ENCODE results near the gene TBC1D9. TPM values are rescaled to one million over a fixed set of nuclear protein-coding genes. Genes with fewer than 3 reads are reported as not detected.
A peak's percentile ranks its signal among the peaks of the same experiment; 100 is the strongest.

The TBC1D9 gene
- total and polyA plus RNA-seq, 2 of the 13 experiments (the other 11 are each of a cell fraction or from before 2014, with no cell fraction given): 11.9 to 12.2 TPM

DNA sequence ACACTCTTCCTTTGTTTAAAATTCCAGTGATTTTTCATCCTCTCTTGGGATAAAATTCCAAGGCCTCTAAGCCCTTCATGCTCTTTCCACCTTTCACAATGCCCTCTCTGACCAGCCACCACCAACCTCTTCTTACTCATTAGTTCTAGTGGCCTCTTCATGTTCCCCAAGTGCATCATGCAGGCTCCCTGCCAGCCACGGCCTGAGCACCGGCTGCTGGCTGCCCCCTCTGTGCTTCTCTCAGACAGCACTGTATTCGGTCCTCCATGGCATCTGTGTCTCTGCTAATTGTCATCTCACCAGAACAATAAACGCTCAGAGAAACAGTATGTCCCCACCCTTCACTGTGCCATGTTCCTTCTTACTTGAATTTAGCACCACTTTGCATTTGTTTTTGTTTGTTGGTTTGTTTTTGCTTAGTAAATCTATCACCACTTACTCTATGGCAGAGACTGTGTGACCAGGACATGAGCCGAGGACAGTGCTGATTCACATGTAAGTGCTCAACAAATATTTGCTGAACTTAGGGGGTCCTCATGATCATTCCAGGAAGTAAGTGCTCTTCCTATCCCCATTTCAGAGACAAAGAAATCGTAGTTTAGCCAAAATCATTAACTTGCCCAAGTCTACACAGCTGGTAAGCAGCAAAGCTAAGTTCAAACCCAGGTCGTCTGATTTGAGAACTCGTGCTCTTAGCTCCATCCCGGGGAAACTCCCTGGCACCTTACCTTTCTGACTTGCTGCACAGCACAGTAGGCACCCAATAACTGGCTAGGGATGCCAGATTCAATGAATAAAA lies 110.4 kb downstream of the TBC1D9 start (continued):
- TF ChIP-seq FOSL2 (CRISPR knock-in tag; IDR thresholded peaks at IDR 0.05) (peak; percentile 62), RNF2 (conservative IDR thresholded peaks at IDR 0.05; ENCODE audit: low read depth) (no peak), MED13 (CRISPR knock-in tag; IDR thresholded peaks at IDR 0.05) (0 out of 2 replicates have a peak, but pooled peaks have one; percentile 34), ZNF431 (CRISPR knock-in tag; IDR thresholded peaks at IDR 0.05; ENCODE audit: borderline replicate concordance, low read depth) (no peak), PAXIP1 (CRISPR knock-in tag; conservative IDR thresholded peaks at IDR 0.05) (peak; percentile 76), PPARG (CRISPR knock-in tag; conservative IDR thresholded peaks at IDR 0.05) (peak; percentile 30; the same call in 1 of the 2 replicates), ZBTB7B (CRISPR knock-in tag; IDR thresholded peaks at IDR 0.05) (peak; percentile 67; the same call in 1 of the 2 replicates), NCOA2 (CRISPR knock-in tag; IDR thresholded peaks at IDR 0.05) (peak; percentile 53; the same call in 1 of the 2 replicates), SOX5 (CRISPR knock-in tag; IDR thresholded peaks at IDR 0.05; ENCODE audit: borderline replicate concordance) (peak; percentile 61; the same call in 1 of the 2 replicates), DPF2 (CRISPR knock-in tag; IDR thresholded peaks at IDR 0.05; ENCODE audit: borderline replicate concordance, low read depth) (peak; percentile 21; the same call in 1 of the 2 replicates), ZNF780A (CRISPR knock-in tag; IDR thresholded peaks at IDR 0.05) (no peak), ZNF782 (CRISPR knock-in tag; IDR thresholded peaks at IDR 0.05; ENCODE audit: borderline replicate concordance) (no peak), AGO2 (optimal IDR thresholded peaks at IDR 0.05; ENCODE audit: low read depth, low read length) (no peak), ZMYM4 (CRISPR knock-in tag; IDR thresholded peaks at IDR 0.05) (peak; percentile 47), RFXANK (CRISPR knock-in tag; IDR thresholded peaks at IDR 0.05) (0 out of 2 replicates have a peak, but pooled peaks have one; percentile 35), ELF1 (CRISPR knock-in tag; IDR thresholded peaks at IDR 0.05) (peak; percentile 52), LCORL (IDR thresholded peaks at IDR 0.05) (no peak), LCORL (CRISPR knock-in tag; IDR thresholded peaks at IDR 0.05) (peak; percentile 56; the same call in 1 of the 2 replicates), EEA1 (CRISPR knock-in tag; IDR thresholded peaks at IDR 0.05; ENCODE audit: borderline replicate concordance) (no peak), SALL1 (CRISPR knock-in tag; IDR thresholded peaks at IDR 0.05) (peak; percentile 22; the same call in 1 of the 2 replicates), RXRB (CRISPR knock-in tag; IDR thresholded peaks at IDR 0.05; ENCODE audit: borderline replicate concordance) (peak; percentile 64; the same call in 1 of the 2 replicates)
- TF ChIP-seq, protein P1, sequence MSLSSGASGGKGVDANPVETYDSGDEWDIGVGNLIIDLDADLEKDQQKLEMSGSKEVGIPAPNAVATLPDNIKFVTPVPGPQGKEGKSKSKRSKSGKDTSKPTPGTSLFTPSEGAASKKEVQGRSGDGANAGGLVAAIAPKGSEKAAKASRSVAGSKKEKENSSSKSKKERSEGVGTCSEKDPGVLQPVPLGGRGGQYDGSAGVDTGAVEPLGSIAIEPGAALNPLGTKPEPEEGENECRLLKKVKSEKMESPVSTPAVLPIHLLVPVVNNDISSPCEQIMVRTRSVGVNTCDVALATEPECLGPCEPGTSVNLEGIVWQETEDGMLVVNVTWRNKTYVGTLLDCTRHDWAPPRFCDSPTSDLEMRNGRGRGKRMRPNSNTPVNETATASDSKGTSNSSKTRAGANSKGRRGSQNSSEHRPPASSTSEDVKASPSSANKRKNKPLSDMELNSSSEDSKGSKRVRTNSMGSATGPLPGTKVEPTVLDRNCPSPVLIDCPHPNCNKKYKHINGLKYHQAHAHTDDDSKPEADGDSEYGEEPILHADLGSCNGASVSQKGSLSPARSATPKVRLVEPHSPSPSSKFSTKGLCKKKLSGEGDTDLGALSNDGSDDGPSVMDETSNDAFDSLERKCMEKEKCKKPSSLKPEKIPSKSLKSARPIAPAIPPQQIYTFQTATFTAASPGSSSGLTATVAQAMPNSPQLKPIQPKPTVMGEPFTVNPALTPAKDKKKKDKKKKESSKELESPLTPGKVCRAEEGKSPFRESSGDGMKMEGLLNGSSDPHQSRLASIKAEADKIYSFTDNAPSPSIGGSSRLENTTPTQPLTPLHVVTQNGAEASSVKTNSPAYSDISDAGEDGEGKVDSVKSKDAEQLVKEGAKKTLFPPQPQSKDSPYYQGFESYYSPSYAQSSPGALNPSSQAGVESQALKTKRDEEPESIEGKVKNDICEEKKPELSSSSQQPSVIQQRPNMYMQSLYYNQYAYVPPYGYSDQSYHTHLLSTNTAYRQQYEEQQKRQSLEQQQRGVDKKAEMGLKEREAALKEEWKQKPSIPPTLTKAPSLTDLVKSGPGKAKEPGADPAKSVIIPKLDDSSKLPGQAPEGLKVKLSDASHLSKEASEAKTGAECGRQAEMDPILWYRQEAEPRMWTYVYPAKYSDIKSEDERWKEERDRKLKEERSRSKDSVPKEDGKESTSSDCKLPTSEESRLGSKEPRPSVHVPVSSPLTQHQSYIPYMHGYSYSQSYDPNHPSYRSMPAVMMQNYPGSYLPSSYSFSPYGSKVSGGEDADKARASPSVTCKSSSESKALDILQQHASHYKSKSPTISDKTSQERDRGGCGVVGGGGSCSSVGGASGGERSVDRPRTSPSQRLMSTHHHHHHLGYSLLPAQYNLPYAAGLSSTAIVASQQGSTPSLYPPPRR (CRISPR knock-in tag; IDR thresholded peaks at IDR 0.05; ENCODE audit: borderline replicate concordance): peak; percentile 67; the same call in 1 of the 2 replicates

All from HepG2 (cell line).